HG03558 (cell line): ENCODE results near the gene FLOT2.
"Not testable (repeated sequence)": the region's sequence is repeated elsewhere in the genome, so short reads cannot be mapped to it uniquely, and the experiment has no call there.

Experiments used
- ATAC-seq: cut with Tn5 transposase; IDR thresholded peaks from one replicate; pipeline ENCODE4 v1.9.1; 2021; ENCODE audit warnings: moderate number of reproducible peaks; ENCODE audit not compliant: unreplicated experiment; ENCODE audit errors: extremely low read depth

Gene FLOT2

DNA sequence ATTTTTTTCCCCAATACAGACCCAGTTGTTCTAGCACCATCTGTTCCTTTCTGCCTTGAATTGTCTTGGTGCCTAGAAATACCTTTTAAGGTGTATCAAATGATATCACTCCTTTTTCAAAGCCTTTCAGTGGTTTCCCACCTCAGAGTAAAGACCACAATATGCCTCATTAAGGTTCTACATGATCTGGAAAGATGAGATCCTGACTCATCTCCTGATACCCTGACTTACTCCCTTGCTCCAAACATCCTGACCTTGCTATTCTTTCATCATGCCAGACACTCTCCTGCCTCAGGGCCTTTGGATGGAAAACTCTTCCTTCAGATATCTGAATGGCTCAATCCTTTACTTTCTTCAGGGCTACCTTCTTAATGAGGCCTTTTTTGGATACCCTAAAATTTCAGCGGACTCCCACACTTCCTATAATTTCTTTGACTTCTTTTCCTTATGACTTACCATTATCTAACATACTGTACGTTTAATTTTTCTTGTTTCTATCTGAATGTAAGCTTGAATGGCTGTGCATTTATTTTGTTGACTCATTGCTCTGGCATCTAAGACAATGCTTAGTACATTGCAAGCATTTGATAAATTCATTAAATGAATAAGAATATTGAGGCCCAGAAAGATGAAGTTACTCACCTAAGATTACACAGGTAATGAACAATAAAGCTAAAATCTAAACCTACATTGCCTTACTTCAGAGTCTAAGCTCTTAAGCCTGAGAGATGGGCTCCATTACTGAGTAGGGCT lies 19.2 kb downstream of the FLOT2 start:
- no peak for ATAC-seq

DNA sequence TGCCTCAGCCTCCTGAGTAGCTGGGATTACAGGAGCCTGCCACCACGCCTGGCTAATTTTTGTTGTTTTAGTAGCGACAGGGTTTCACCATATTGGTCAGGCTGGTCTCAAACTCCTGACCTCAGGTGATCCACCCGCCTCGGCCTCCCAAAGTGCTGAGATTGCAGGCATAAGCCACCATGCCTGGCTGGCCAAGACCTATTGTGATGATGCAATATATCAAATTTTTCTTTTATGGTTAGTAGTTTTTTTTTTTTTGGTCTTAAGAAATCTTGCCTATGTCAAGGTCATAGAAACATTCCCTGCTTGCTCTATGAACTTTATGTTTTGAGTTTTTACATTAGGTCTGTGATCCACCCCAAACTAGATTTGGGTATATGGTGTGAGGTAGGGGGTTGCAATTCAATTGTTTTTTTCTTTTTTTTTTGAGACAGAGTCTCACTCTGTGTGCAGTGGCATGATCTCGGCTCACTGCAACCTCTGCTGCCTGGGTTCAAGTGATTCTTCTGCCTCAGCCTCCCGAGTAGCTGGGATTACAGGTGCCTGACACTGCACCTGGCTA lies 20.3 kb downstream of the FLOT2 start:
- not testable (repeated sequence) for ATAC-seq

DNA sequence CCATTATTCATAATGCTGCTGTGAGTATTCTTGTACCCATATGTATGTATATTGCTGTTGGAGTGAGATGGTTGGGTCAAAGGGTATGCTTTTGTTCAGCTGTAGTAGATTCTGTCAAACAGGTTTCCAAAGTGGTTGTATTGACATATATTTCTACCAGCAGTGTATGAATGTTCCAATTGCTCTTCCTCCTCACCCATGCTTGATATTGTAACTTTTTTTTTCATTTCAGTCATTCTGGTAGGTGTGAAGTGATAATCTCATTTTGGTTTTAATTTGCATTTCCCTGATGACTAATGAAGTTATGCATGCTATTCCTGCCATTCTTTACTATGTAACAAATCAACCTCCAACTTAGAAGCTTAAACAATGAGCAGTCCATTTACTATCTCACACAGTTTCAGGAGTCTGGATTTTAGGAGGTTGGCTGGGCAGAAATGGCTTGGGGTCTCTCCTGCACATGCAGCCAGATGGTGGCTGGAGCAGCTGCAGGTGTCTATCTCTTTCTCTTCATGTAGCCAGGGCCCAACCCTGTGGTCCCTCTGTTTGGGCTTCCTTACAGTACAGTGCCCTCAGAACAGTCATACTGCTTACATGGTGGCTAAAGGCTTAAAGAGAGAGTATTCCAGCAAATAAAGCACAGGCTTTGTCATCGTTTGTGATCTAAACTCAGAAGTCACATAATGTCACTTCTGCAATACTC lies 21.5 kb downstream of the FLOT2 start:
- no peak for ATAC-seq

DNA sequence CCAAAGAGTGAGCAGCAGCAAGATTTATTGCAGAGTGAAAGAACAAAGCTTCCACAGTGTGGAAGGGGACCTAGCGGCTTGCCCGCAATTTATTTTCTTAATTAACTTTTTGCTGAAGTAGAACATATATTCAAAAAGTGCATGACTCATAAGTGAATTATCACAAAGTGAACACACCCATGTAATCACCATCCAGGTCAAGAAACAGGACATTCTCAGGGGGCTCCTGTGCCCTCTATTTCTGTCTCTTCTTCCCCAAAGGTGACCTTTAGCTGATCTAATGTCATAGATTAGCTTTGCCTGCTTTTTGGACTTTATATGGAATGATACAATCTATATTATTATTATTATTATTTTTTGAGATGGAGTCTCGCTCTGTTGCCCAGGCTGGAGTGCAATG lies 22.8 kb downstream of the FLOT2 start:
- ATAC-seq = no peak

DNA sequence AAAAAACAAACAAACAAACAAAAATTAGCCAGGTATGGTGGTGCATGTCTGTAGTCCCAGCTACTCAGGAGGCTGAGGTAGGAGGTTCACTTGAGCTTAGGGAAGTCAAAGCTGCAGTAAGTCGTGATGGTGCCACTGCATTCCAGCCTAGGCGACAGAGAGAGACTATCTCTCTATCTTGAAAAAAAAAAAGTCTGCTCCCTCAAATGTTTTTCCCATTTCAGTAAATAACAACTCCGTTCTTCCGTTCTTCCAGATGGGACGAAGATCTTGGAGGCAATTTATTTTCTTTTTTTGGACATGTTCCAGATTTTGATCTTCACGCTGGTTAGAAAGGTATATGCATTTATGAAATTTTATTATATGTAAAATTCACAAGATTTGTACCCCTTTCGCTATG lies 23.7 kb downstream of the FLOT2 start:
- no peak for ATAC-seq

DNA sequence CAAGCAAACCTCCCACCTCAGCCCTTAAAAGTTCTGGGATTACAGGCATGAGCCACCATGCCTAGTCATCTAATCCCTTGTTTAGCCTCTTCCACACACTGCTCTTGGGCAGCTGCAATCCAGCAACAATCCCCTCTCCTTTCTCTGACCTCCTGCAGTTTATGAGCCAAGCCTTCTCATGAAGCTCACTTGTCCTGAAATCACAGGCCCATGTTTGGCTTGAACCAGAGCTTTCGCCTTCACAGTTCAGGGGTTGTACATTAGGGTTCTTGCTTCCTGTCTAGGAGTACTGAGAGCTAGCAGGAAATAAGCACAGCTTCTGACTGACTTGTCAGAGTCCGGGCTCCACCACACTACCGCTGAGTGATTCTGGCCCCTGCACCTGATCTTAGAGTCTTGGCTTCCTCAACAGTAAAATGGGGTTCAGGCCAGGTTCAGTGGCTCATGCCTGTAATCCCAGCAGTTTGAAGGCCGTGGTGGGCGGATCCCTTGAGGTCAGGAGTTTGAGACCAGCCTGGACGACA lies 26.4 kb downstream of the FLOT2 start:
- ATAC-seq = no peak

DNA sequence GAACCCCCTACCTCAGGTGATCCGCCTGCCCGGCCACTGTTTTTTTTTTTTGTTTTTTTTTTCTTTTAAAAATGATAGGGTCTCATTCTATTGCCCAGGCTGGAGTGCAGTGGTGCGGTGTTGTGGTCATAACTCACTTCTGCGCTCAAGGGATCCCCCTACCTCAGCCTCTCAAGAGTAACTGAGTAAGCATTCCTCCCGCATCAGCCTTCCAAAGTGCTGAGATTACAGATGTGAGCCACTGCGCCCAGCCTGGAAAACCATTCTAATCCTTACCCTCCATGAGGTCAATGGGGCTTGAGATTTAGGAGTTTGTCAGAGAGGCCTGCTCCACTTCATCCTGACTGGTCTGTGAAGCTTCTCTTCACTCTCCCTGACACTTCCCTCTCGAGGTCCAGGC lies 30.3 kb downstream of the FLOT2 start:
- no peak for ATAC-seq

DNA sequence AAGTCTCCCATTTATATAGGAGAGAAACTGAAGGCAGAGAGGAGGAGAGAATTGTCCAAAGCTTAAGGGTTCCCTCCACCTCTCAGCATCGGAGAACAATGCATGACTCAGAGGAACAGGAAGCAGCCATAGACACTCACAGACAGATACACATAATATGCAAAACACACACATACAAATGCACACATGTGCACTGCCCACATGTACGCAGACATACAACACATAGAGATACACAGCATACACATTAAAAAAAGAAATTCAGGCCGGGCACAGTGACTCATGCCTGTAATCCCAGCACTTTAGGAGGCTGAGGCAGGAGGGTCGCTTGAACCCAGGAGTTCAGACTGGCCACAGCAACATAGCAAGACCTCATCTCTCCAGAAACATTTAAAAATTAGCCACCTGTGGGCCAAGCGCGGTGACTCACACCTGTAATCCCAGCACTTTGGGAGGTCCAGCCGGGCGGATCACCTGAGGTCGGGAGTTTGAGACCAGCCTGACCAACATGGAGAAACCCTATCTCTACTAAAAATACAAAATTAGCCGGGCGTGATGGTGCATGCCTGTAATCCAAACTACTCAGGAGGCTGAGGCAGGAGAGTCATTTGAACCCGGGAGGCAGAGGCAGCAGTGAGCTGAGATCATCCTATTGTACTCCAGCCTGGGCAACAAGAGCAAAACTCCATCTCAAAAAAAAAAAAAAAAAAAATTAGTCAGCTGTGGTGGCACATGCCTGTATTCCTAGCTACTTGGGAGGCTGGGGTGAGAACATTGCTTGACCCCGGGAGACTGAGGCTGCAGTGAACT lies 31.4 kb downstream of the FLOT2 start:
- no peak for ATAC-seq

DNA sequence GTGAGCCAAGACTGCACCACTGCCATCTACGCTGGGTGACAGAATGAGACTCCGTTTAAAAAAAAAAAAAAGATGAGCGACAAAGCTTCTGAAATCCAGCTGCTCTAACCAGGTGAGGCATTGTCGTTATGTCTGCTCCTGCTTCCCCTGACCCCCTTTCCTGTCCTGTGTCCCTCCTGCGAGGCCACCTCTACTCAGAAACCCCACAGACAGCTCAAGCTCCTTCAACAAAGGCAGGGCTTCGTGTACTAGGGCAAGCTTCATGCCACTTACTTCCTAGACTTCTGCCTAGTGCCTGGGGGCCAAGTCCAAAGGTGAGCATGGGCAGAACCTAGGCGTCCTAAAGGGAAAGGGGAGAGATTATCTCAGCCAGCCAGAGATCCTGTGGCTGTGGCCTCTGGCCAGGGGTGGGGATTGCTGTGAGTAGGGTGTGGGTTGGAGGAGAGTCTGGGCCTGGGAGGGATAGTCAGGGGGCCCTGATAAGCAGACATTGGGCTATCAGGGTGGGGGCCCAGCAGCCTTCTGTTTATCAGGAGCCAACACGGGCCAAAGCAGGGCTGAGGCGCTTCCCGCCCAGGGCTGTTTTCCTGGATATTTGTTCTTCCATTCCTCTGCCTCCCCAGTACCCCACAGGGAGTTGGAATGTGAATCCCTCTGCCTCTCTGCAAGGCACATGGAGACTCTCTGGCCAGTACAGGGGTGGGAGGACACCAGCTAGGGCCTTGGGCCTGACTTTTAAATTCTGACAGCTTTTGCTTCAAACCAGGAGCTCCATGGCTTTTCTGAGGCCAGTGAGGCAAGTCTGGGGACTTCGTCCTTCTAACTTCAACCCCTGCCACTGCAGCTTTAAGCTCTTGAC lies 32.3 kb downstream of the FLOT2 start:
- ATAC-seq = no peak

DNA sequence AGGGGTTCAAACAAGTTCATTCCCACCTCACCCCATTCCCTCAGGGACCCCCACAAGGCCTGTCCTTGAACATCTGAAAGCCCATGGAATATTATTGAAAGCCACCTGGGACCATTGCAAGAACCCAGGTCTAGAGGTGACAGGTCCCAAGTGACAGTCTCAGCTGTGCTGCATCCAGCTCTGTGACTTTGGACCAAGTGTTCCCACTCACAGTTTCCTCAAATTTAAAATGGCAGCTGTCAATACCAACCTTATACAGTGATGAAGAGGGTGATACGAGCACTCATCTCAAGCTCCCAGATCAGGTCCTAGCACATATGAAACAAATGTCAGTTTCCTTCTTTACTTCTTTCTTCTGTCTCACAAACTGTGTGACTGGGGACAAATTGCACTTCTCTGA lies 33.6 kb downstream of the FLOT2 start:
- ATAC-seq = no peak

DNA sequence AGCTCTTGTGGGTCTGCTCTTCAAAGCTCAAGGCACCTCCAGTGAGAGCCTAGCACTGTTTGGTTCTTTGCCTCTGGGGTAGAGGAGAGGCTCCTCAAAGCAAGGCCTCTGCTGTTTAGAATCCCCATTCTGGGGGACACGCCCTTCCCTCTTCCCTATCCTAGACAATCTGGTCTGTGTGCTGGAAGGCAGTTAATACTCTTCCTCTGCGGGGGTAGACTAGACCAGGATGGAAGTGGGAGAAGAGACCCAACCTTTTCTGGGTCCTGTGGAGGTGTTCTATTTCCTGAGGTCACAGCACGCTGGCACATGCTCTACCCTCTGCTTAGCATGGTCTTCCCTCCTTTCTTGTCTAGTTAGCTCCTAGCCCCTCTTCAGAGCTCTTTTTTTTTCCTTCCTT lies 35.0 kb downstream of the FLOT2 start:
- no peak for ATAC-seq

DNA sequence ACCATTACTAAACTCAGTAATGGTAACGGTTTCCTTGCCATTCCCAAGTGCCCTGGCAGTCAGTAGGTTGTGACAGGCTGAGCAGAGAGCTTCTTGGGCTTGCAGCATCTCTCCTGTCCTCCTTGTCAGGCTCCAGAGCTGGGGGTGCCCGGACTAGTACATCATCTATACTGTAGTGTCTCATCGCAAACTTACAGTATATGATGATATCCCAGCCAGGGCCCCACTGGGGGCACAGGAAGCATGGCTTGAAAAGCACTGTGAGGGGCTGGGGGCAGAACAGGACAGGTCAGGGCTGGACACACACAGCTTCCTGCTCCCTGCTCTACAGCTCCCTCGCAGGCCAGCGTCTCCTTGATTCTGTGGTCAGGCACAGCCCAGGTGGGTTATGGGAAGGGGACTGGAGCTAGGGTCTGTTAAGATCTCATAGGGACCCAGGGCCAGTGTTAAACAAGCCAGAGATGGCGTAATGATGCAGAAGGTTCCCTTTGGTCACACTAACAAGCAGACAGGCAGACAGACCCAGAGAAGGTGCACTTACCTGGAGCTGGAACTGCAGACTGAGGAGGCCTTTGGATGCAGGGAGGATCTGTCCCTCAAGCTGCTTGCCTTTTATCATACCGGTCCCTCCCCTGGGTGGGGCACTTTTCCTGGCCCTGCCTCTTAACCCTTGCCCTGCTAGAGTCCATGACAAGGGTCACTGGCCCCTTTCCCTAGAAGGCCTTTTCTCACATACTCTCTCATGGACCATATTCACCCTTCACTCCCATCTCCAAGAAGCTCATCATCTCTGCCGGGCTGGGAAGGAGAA lies 35.9 kb downstream of the FLOT2 start:
- no peak for ATAC-seq

DNA sequence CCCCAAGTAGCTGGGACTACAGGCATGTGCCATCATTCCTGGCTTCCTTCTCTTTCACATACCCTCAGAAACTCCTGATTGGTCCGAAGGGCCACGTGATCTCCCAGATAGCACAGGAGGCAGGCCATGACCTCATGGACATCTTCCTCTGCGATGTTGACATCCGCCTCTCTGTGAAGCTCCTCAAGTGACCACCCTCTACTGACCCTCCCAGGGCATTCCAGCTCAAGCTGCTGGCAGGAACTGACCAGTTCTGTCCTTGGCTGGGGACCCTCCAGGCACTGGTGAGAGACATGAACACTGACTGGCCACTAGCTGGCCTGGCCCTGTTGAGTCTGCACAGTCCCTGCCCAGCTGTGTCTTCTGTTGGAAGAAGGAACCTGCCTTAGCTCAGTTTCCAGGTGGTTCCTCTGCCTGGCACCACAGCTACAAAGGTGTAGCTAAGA lies 37.1 kb downstream of the FLOT2 start:
- no peak for ATAC-seq

DNA sequence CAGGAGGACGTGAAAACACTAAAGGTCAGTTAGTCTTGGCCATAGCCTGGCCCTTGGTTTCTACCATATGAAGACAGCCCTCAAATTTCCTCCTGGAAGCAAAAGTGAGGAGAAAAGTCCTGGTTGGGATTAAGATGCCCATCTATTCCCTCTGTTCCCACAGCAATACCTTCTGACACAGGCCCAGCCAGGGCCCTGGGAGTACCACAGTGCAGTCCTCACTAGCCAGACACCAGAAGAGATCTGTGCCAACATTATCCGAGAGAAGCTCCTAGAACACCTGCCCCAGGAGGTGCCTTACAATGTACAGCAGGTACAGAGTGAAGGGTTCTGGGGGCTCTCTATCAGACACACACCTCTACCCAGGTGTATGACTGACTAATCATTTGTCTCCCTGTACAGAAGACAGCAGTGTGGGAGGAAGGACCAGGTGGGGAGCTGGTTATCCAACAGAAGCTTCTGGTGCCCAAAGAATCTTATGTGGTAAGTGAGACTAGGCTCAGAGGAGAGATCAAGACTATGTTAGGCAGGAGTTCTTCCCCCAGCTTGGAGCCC lies 38.7 kb downstream of the FLOT2 start:
- ATAC-seq = no peak

DNA sequence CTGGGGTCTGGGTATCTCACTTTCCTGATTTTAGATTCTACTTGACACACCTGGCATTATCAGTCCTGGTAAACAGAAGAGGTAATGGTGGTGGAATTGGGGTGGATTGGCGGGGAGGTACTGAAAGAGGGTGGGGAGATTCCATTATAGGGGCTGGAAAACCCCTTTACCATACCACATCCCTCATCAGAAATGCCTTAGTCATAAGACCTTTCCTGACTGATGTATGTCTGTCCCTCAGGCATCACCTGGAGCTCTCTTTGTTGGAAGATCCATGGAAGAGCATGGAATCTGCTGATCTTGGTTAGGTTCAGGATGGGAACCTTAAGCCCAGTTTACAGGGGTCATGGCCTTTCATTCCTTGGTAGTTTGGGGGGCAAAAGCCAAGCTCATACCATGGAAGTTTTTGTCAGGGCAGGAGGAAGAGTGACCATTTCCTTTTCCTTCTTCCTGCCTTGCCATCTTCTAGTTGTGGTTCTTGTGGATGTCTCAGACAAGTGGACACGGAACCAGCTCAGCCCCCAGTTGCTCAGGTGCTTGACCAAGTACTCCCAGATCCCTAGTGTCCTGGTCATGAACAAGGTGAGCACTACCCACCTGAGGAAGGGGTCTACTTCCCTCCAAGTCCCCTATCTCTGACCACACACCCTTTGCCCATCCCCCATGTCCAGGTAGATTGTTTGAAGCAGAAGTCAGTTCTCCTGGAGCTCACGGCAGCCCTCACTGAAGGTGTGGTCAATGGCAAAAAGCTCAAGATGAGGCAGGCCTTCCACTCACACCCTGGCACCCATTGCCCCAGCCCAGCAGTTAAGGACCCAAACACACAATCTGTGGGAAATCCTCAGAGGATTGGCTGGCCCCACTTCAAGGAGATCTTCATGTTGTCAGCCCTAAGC lies 39.4 kb downstream of the FLOT2 start:
- no peak for ATAC-seq

DNA sequence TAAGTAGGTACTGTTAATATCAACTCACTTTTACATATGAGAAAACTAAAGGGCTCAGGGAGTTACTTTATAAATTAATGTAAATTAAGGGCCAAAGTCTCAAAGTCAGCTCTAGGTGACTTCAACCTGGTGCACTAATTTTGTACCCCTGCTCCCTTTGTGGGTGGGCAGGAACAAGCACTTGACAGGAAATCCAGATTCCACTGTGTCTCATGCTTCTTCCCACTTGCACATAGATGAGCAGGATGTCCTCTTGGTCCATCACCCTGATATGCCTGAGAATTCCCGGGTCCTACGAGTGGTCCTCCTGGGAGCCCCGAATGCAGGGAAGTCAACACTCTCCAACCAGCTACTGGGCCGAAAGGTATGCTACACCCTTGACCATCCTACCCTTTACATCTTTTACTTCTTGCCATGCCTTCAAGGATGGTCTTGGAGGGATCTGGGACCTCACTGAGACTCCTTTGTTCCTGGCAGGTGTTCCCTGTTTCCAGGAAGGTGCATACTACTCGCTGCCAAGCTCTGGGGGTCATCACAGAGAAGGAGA lies 41.4 kb downstream of the FLOT2 start:
- no peak for ATAC-seq

DNA sequence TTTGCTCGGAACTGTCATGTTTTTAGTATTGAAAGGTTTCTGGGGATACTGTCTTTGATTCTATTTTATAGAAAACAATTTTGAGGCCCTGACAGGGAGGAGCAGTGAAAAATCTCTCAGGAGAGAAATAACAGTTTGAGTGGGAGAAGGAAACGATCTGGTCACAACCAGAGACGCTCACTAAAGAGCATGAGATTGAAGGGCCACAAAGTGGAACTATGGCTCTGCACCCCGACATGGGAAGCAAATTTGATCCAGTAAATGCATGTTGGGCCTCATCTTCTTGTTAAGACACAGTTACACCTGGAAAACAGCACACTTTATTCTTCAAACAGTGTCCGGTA lies 42.2 kb downstream of the FLOT2 start:
- no peak for ATAC-seq
